Astrocyte (in vitro differentiated cells and primary cell): ENCODE results near the gene MYO1E. TPM values are rescaled to one million over a fixed set of nuclear protein-coding genes. Genes with fewer than 3 reads are reported as not detected.
A peak's percentile ranks its signal among the peaks of the same experiment; 100 is the strongest.

Experiments
- DNase-seq: peaks from one replicate; pipeline ENCODE4 v3.0.0-alpha.2; 2010; ENCODE audit warnings: low read depth
- FAIRE-seq: peaks from 2 replicates; lab custom pipeline; 2011; peaks lifted over from hg19 to GRCh38; lab: Jason Lieb, UNC
- H2AFZ ChIP-seq: 2 replicates; pipeline ENCODE4 v1.6.0; 2012; ENCODE audit warnings: low read depth, low read length, inconsistent platforms
- H3K27ac ChIP-seq: 2 replicates; pipeline ENCODE4 v1.5.1; 2011; ENCODE audit warnings: low read depth, low read length, inconsistent platforms
- H3K27me3 ChIP-seq: 2 replicates; pipeline ENCODE4 v1.6.0; 2011; ENCODE audit warnings: low read length, inconsistent platforms; ENCODE audit not compliant: insufficient read depth
- H3K36me3 ChIP-seq: 2 replicates; pipeline ENCODE4 v1.5.1; 2011; ENCODE audit warnings: low read length, inconsistent platforms; ENCODE audit not compliant: insufficient read depth
- H3K4me1 ChIP-seq: 2 replicates; pipeline ENCODE4 v1.5.1; 2011; ENCODE audit warnings: low read length, inconsistent platforms; ENCODE audit not compliant: insufficient read depth
- H3K4me2 ChIP-seq: 2 replicates; pipeline ENCODE4 v1.6.0; 2012; ENCODE audit warnings: low read length, inconsistent platforms
- H3K4me3 ChIP-seq: 2 replicates; pipeline ENCODE4 v1.5.1; 2011; ENCODE audit warnings: low read depth, mild to moderate bottlenecking, low read length, inconsistent platforms; ENCODE audit not compliant: insufficient read depth
- H3K79me2 ChIP-seq: 2 replicates; pipeline ENCODE4 v1.6.0; 2012; ENCODE audit warnings: mild to moderate bottlenecking, low read length, inconsistent platforms; ENCODE audit not compliant: insufficient read depth
- H3K9ac ChIP-seq: 2 replicates; pipeline ENCODE4 v1.6.0; 2012; ENCODE audit warnings: mild to moderate bottlenecking, low read length, inconsistent platforms
- H3K9me3 ChIP-seq: 2 replicates; pipeline ENCODE4 v1.5.1; 2012; ENCODE audit warnings: low read depth, mild to moderate bottlenecking, low read length, inconsistent platforms; ENCODE audit not compliant: insufficient read depth
- H4K20me1 ChIP-seq: 2 replicates; pipeline ENCODE4 v1.6.0; 2012; ENCODE audit warnings: low read length, inconsistent platforms; ENCODE audit not compliant: insufficient read depth
- H3K27ac Mint-ChIP-seq: one replicate; pipeline ENCODE4 v1.8.0; 2021; ENCODE audit warnings: mild to moderate bottlenecking, mixed read lengths; ENCODE audit not compliant: unreplicated experiment
- H3K27me3 Mint-ChIP-seq: one replicate; pipeline ENCODE4 v1.8.0; 2021; ENCODE audit warnings: low read depth, mixed read lengths; ENCODE audit not compliant: unreplicated experiment
- H3K36me3 Mint-ChIP-seq: one replicate; pipeline ENCODE4 v1.8.0; 2021; ENCODE audit warnings: low read depth, mixed read lengths; ENCODE audit not compliant: unreplicated experiment
- H3K4me1 Mint-ChIP-seq: one replicate; pipeline ENCODE4 v1.8.0; 2021; ENCODE audit warnings: low read depth, mixed read lengths; ENCODE audit not compliant: unreplicated experiment
- H3K4me3 Mint-ChIP-seq: one replicate; pipeline ENCODE4 v1.8.0; 2021; ENCODE audit warnings: mild to moderate bottlenecking, moderate library complexity, mixed read lengths; ENCODE audit not compliant: unreplicated experiment
- H3K9me3 Mint-ChIP-seq: one replicate; pipeline ENCODE4 v1.8.0; 2021; ENCODE audit warnings: mild to moderate bottlenecking, mixed read lengths; ENCODE audit not compliant: unreplicated experiment
- EZH2 ChIP-seq: IDR thresholded peaks from 2 replicates; pipeline ENCODE4 v1.6.1; 2012; ENCODE audit warnings: mild to moderate bottlenecking, low read length, inconsistent platforms; ENCODE audit not compliant: insufficient read depth
- total RNA-seq: library from RNA; stranded (reverse); gene quantifications from 2 replicates; pipeline ENCODE4 v1.2.1, GENCODE V29; 2021
- TF ChIP-seq, protein P1 (sequence below): IDR thresholded peaks from 2 replicates; pipeline ENCODE4 v1.5.1; 2011; ENCODE audit warnings: low read depth, mild to moderate bottlenecking, inconsistent platforms, low read length, moderate library complexity; ENCODE audit not compliant: insufficient read depth

The MYO1E gene
- total RNA-seq, 1 donor from 2014 or later, result 227 TPM

- peaks cover 7% of the 10 kb centered on the region for H3K36me3 Mint-ChIP-seq
- H3K9me3 ChIP-seq, result no peaks in the 10 kb centered on the region
- peaks cover 10% of the 10 kb centered on the region for H3K4me1 ChIP-seq
- H3K36me3 ChIP-seq, result no peaks in the 10 kb centered on the region
- H3K4me2 ChIP-seq, result no peak overlapping the region
- no peak overlapping the region for H2AFZ ChIP-seq
- H3K27ac Mint-ChIP-seq, result no peak overlapping the region
- H3K9me3 Mint-ChIP-seq, result no peaks in the 10 kb centered on the region
- H3K27me3 ChIP-seq, result no peaks in the 10 kb centered on the region
- H3K4me3 Mint-ChIP-seq, result no peak overlapping the region
- H3K27ac ChIP-seq, result no peak overlapping the region
- peaks cover 34% of the 10 kb centered on the region for H3K4me1 Mint-ChIP-seq
- H4K20me1 ChIP-seq, result peaks cover 73% of the 10 kb centered on the region
- TF ChIP-seq EZH2, result no peak
- TF ChIP-seq, protein P1, sequence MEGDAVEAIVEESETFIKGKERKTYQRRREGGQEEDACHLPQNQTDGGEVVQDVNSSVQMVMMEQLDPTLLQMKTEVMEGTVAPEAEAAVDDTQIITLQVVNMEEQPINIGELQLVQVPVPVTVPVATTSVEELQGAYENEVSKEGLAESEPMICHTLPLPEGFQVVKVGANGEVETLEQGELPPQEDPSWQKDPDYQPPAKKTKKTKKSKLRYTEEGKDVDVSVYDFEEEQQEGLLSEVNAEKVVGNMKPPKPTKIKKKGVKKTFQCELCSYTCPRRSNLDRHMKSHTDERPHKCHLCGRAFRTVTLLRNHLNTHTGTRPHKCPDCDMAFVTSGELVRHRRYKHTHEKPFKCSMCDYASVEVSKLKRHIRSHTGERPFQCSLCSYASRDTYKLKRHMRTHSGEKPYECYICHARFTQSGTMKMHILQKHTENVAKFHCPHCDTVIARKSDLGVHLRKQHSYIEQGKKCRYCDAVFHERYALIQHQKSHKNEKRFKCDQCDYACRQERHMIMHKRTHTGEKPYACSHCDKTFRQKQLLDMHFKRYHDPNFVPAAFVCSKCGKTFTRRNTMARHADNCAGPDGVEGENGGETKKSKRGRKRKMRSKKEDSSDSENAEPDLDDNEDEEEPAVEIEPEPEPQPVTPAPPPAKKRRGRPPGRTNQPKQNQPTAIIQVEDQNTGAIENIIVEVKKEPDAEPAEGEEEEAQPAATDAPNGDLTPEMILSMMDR, result no peak
- no peak overlapping the region for H3K9ac ChIP-seq
- DNase-seq (peak; percentile 62), FAIRE-seq (no peak)
- peaks cover 92% of the 10 kb centered on the region for H3K79me2 ChIP-seq
- H3K27me3 Mint-ChIP-seq, result no peaks in the 10 kb centered on the region
- H3K4me3 ChIP-seq, result no peak overlapping the region
Measured at GRCh38 chr15:59278120-59278519, 94.6 kb downstream of the MYO1E start.

DNA sequence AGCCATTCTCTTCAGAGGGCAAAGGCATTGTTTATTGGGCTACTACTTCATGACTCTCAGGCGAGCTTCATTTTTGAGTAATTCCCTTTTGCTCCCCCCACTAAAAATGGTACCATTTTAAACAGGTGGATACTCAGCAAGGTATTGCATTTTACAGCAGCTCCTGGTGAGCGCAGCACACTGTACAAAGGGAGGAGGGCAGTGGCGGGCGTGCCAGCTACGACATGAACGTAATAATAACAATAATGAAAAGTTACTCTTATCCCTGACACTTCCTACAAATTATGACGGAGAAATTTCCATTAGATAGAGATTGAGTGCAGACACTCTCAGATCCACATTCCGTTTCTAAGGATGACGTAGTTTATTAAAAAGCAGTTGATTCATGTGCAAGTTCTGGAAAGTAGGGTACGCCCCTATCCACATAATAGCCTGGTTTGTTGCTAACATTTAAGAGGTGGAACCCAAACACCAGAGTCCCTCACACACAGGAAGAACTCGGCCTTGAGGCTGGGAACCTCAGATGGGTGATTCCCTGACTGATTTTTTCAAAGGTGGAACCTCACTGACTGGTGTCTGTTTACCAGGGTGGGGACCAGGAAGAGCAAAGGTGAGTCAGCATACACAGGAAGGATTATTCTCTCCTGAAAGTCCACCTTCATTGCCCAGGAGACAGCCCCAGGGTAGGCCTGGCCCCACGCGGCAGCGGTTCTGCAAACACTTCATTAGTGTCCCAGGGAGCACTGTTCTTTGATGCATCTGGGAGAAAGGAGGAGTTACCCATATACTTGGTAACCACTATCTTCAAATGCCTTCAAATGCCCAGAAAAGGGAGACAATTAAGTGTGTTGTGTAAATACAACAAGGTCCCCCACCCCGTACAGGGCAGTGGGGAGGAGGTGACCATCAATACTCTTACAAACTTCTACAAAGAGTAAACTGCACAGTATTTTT lies 96.2 kb downstream of the MYO1E start:
- Histone ChIP-seq H3K36me3 (peaks cover under 1% of the 10 kb centered on the region), H3K4me2 (no peak overlapping the region), H3K27ac (no peak overlapping the region), H3K79me2 (peaks cover 91% of the 10 kb centered on the region), H3K4me1 (peaks cover 10% of the 10 kb centered on the region), H3K27me3 (no peaks in the 10 kb centered on the region), H2AFZ (no peak overlapping the region), H3K4me3 (no peak overlapping the region), H3K9ac (no peak overlapping the region), H3K9me3 (no peaks in the 10 kb centered on the region), H4K20me1 (peaks cover 64% of the 10 kb centered on the region)
- no peak for FAIRE-seq
- Mint-ChIP-seq H3K27ac (no peak overlapping the region), H3K36me3 (peaks cover 6% of the 10 kb centered on the region), H3K27me3 (no peaks in the 10 kb centered on the region), H3K4me3 (no peak overlapping the region), H3K4me1 (peaks cover 38% of the 10 kb centered on the region), H3K9me3 (no peaks in the 10 kb centered on the region)
- DNase-seq, result no peak
- TF ChIP-seq EZH2, result no peak
- TF ChIP-seq, protein P1, result no peak
